GM12891 (cell line): ENCODE data around the gene ELL.

Source experiments
- PAX5 ChIP-seq: IDR thresholded peaks from 2 replicates; pipeline ENCODE4 v1.6.1; 2011; ENCODE audit warnings: low read length, moderate library complexity, mild to moderate bottlenecking; ENCODE audit not compliant: insufficient read depth, severe bottlenecking
- POLR2A ChIP-seq: IDR thresholded peaks from 2 replicates; pipeline ENCODE4 v1.6.1; 2011; ENCODE audit warnings: low read depth, low read length, control low read depth
- POLR2AphosphoS5 ChIP-seq: IDR thresholded peaks from 2 replicates; pipeline ENCODE4 v1.6.1; 2011; ENCODE audit warnings: low read depth, low read length, control low read depth
- TAF1 ChIP-seq: IDR thresholded peaks from 2 replicates; pipeline ENCODE4 v1.6.1; 2011; ENCODE audit warnings: low read depth, low read length, control low read depth

- TF ChIP-seq POLR2A: no peak
- TF ChIP-seq POLR2AphosphoS5: no peak
- no peak for TF ChIP-seq TAF1
- no peak for TF ChIP-seq PAX5
These were observed 8.0 kb downstream of the ELL start for GRCh38 chr19:18513868-18514267.
